ENCODE measurements around the gene TMEM94.

- TF ChIP-seq CTCF (conservative IDR thresholded peaks at IDR 0.05; ENCODE audit: low read depth, low read length) (no peak), EZH2 (IDR thresholded peaks at IDR 0.05; ENCODE audit: borderline replicate concordance, low read depth, low read length, poor library complexity, severe bottlenecking) (no peak)
These were observed 29.3 kb downstream of the TMEM94 start for GRCh38 chr17:75485688-75486087.

All from A673 (cell line).